ENCODE measurements around the gene OPTN. TPM values are rescaled to one million over a fixed set of nuclear protein-coding genes. Genes with fewer than 3 reads are reported as not detected.

OPTN gene
- polyA plus RNA-seq, 1 of the 3 experiments (the other 2 are of a cell fraction): 21.6 TPM

DNA sequence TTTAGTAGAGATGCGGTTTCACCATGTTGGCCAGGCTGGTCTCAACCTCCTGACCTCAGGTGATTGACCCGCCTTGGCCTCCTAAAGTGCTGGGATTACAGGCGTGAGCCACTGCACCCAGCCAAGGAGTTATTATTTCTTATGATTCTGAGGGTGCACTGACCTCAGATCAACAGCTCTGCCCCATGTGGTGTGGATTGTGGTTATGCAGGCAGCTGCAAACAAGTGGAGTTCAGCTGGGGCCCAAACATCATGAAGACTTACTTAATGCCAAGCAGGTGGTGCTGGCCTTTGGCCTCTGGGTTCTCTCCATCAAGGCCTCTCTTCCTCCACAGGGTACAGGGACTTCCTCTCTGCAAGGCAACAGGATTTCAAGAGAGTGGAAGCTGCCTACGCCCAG is 45.1 kb upstream of the OPTN start:
- Histone ChIP-seq H3K4me1 (ENCODE audit: control insufficient read depth in 1 of 2, insufficient read depth in 2 of 2, low read depth in 1 of 2, low read length in 1 of 2) (no peaks in the 10 kb centered on the region; a peak in 1 of 4 replicates), H3K4me3 (ENCODE audit: low read depth in 2 of 2, low read length in 1 of 2) (no peak overlapping the region), H3K9me3 (no peaks in the 10 kb centered on the region), H3K36me3 (replicated peaks in 1 of 2; ENCODE audit: control insufficient read depth in 1 of 2, insufficient read depth in 2 of 2, low read length in 1 of 2) (no peaks in the 10 kb centered on the region), H3K9me2 (no peaks in the 10 kb centered on the region), H3K4me2 (no peak overlapping the region), H4K20me1 (ENCODE audit: insufficient read depth) (no peaks in the 10 kb centered on the region), H3K9ac (no peak overlapping the region), H3F3A (replicated peaks; ENCODE audit: insufficient read depth) (no peaks in the 10 kb centered on the region), H3K27me3 (ENCODE audit: insufficient read depth) (no peaks in the 10 kb centered on the region), H3K79me2 (ENCODE audit: insufficient read depth) (no peaks in the 10 kb centered on the region), H2AFZ (ENCODE audit: low read depth) (no peak overlapping the region), H3K27ac (ENCODE audit: low read depth in 2 of 2, low read length in 1 of 2) (no peak overlapping the region)
- CTCF ChIA-PET: interaction anchor here (0.6 to 3.2 kb wide), 8 partner anchors 11 to 386 kb away, joined by 3 to 13 read pairs (median 5); partner anchors contain the start of gene OPTN
- POLR2A ChIA-PET: no interaction called here
- WGBS (ENCODE audit: low lambda C conversion rate): 25% methylated on average over 3 of the region's 4 CpGs
- DNase-seq: no peak
- TF ChIP-seq TEAD4 (IDR thresholded peaks at IDR 0.05; ENCODE audit: borderline replicate concordance, insufficient read depth) (no peak), FOXM1 (IDR thresholded peaks at IDR 0.05; ENCODE audit: low read depth) (no peak), EZH2phosphoT487 (IDR thresholded peaks at IDR 0.05; ENCODE audit: borderline replicate concordance, low read depth) (no peak), SIN3A (IDR thresholded peaks at IDR 0.05; ENCODE audit: borderline replicate concordance, low read depth, low read length) (no peak), FOSL2 (IDR thresholded peaks at IDR 0.05; ENCODE audit: borderline replicate concordance, low read depth) (no peak), TCF12 (IDR thresholded peaks at IDR 0.05) (no peak), FOXJ3 (CRISPR knock-in tag; IDR thresholded peaks at IDR 0.05) (no peak), GATA2 (CRISPR knock-in tag; IDR thresholded peaks at IDR 0.05) (no peak)
- TF ChIP-seq, protein P1, sequence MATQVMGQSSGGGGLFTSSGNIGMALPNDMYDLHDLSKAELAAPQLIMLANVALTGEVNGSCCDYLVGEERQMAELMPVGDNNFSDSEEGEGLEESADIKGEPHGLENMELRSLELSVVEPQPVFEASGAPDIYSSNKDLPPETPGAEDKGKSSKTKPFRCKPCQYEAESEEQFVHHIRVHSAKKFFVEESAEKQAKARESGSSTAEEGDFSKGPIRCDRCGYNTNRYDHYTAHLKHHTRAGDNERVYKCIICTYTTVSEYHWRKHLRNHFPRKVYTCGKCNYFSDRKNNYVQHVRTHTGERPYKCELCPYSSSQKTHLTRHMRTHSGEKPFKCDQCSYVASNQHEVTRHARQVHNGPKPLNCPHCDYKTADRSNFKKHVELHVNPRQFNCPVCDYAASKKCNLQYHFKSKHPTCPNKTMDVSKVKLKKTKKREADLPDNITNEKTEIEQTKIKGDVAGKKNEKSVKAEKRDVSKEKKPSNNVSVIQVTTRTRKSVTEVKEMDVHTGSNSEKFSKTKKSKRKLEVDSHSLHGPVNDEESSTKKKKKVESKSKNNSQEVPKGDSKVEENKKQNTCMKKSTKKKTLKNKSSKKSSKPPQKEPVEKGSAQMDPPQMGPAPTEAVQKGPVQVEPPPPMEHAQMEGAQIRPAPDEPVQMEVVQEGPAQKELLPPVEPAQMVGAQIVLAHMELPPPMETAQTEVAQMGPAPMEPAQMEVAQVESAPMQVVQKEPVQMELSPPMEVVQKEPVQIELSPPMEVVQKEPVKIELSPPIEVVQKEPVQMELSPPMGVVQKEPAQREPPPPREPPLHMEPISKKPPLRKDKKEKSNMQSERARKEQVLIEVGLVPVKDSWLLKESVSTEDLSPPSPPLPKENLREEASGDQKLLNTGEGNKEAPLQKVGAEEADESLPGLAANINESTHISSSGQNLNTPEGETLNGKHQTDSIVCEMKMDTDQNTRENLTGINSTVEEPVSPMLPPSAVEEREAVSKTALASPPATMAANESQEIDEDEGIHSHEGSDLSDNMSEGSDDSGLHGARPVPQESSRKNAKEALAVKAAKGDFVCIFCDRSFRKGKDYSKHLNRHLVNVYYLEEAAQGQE (IDR thresholded peaks at IDR 0.05; ENCODE audit: low read depth, low read length): no peak
- TF ChIP-seq, protein P2, sequence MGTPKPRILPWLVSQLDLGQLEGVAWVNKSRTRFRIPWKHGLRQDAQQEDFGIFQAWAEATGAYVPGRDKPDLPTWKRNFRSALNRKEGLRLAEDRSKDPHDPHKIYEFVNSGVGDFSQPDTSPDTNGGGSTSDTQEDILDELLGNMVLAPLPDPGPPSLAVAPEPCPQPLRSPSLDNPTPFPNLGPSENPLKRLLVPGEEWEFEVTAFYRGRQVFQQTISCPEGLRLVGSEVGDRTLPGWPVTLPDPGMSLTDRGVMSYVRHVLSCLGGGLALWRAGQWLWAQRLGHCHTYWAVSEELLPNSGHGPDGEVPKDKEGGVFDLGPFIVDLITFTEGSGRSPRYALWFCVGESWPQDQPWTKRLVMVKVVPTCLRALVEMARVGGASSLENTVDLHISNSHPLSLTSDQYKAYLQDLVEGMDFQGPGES (IDR thresholded peaks at IDR 0.05; ENCODE audit: low read depth, low read length): no peak

DNA sequence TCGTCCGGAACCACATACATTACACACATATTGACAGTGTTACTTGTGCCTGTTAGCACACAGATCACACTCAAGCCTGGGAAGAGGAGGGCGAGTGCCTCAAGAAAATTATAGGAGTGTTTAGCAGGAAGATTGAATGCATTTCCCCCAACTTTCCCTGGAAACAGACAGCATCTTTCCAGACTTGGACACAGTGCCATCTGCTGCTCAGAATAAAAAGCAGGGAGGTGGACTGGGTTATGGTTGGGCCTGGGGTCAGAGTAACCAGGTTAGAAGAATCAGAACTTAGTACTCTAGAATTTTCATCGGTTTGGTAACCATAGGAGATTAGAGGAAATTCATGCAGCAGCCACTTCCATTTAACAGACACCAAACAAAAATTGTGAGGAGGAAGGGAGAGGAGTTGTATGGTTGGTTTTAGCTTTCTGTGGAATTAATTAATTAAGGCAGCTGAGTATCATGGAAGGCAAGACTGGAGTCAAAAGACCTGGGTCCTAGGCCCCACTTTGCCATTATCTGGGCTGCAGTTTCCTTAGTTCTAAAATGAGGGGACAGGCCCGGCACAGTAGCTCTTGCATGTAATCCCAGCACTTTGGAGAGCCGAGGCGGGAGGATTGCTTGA is 43.4 kb upstream of the OPTN start:
- Histone ChIP-seq H3K4me3 (ENCODE audit: low read depth in 2 of 2, low read length in 1 of 2) (no peak overlapping the region), H3K9me2 (no peaks in the 10 kb centered on the region), H3K36me3 (replicated peaks in 1 of 2; ENCODE audit: control insufficient read depth in 1 of 2, insufficient read depth in 2 of 2, low read length in 1 of 2) (no peaks in the 10 kb centered on the region), H4K20me1 (ENCODE audit: insufficient read depth) (no peaks in the 10 kb centered on the region), H2AFZ (ENCODE audit: low read depth) (no peak overlapping the region), H3K79me2 (ENCODE audit: insufficient read depth) (no peaks in the 10 kb centered on the region), H3K9me3 (no peaks in the 10 kb centered on the region), H3F3A (replicated peaks; ENCODE audit: insufficient read depth) (no peaks in the 10 kb centered on the region), H3K4me1 (ENCODE audit: control insufficient read depth in 1 of 2, insufficient read depth in 2 of 2, low read depth in 1 of 2, low read length in 1 of 2) (no peaks in the 10 kb centered on the region; a peak in 1 of 4 replicates), H3K9ac (no peak overlapping the region), H3K27me3 (ENCODE audit: insufficient read depth) (no peaks in the 10 kb centered on the region), H3K4me2 (no peak overlapping the region), H3K27ac (ENCODE audit: low read depth in 2 of 2, low read length in 1 of 2) (no peak overlapping the region)
- DNase-seq: peak; percentile 64
- 58% methylated on average over 7 of the region's 7 CpGs for WGBS (ENCODE audit: low lambda C conversion rate)
- ChIA-PET POLR2A (no interaction called here), CTCF (interaction anchor here (0.6 to 3.2 kb wide), 19 partner anchors 9 to 375 kb away, joined by 3 to 13 read pairs (median 5); partner anchors contain the start of gene OPTN)
- TF ChIP-seq, protein P3, sequence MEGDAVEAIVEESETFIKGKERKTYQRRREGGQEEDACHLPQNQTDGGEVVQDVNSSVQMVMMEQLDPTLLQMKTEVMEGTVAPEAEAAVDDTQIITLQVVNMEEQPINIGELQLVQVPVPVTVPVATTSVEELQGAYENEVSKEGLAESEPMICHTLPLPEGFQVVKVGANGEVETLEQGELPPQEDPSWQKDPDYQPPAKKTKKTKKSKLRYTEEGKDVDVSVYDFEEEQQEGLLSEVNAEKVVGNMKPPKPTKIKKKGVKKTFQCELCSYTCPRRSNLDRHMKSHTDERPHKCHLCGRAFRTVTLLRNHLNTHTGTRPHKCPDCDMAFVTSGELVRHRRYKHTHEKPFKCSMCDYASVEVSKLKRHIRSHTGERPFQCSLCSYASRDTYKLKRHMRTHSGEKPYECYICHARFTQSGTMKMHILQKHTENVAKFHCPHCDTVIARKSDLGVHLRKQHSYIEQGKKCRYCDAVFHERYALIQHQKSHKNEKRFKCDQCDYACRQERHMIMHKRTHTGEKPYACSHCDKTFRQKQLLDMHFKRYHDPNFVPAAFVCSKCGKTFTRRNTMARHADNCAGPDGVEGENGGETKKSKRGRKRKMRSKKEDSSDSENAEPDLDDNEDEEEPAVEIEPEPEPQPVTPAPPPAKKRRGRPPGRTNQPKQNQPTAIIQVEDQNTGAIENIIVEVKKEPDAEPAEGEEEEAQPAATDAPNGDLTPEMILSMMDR (IDR thresholded peaks at IDR 0.05): peak; percentile 42
- TF ChIP-seq SMC3 (IDR thresholded peaks at IDR 0.05; ENCODE audit: low read depth, low read length) (peak; percentile 51; the same call in 1 of the 2 replicates), RFX5 (IDR thresholded peaks at IDR 0.05; ENCODE audit: low read length) (peak; percentile 19; the same call in 1 of the 2 replicates), RAD21 (IDR thresholded peaks at IDR 0.05; ENCODE audit: low read length) (peak; percentile 70), RCOR1 (IDR thresholded peaks at IDR 0.05; ENCODE audit: low read length) (no peak)
- TF ChIP-seq, protein P4, sequence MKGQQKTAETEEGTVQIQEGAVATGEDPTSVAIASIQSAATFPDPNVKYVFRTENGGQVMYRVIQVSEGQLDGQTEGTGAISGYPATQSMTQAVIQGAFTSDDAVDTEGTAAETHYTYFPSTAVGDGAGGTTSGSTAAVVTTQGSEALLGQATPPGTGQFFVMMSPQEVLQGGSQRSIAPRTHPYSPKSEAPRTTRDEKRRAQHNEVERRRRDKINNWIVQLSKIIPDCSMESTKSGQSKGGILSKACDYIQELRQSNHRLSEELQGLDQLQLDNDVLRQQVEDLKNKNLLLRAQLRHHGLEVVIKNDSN (IDR thresholded peaks at IDR 0.05; ENCODE audit: borderline replicate concordance, low read depth): no peak

Measured in SK-N-SH (cell line).